HG03196 (cell line): ENCODE measurements around the gene TMPRSS4.

Experiments used
- ATAC-seq: cut with Tn5 transposase; IDR thresholded peaks from one replicate; pipeline ENCODE4 v1.9.1; 2021; ENCODE audit not compliant: unreplicated experiment

The TMPRSS4 gene

GRCh38 chr11:118132385-118133151, 55.7 kb downstream of the TMPRSS4 start:
- no peak for ATAC-seq

- ATAC-seq = no peak
Measured at GRCh38 chr11:118133816-118134215, 56.9 kb downstream of the TMPRSS4 start.

GRCh38 chr11:118135051-118135795, 58.3 kb downstream of the TMPRSS4 start:
- ATAC-seq = no peak

GRCh38 chr11:118135796-118136165, 58.9 kb downstream of the TMPRSS4 start:
- no peak for ATAC-seq

GRCh38 chr11:118136341-118136740, 59.5 kb downstream of the TMPRSS4 start:
- no peak for ATAC-seq

- no peak for ATAC-seq
Measured at GRCh38 chr11:118136801-118137200, 59.9 kb downstream of the TMPRSS4 start.

GRCh38 chr11:118138839-118139420, 62.1 kb downstream of the TMPRSS4 start:
- no peak for ATAC-seq

GRCh38 chr11:118139578-118139977, 62.7 kb downstream of the TMPRSS4 start:
- no peak for ATAC-seq

- no peak for ATAC-seq
Measured at GRCh38 chr11:118142081-118142480, 65.2 kb downstream of the TMPRSS4 start.

- no peak for ATAC-seq
Measured at GRCh38 chr11:118142809-118143208, 65.9 kb downstream of the TMPRSS4 start.

GRCh38 chr11:118143661-118144185, 66.8 kb downstream of the TMPRSS4 start:
- no peak for ATAC-seq

- peak; percentile 5 for ATAC-seq
Measured at GRCh38 chr11:118144301-118145268, 67.7 kb downstream of the TMPRSS4 start.

- peak; percentile 74 for ATAC-seq
Measured at GRCh38 chr11:118145285-118146227, 68.7 kb downstream of the TMPRSS4 start.

- no peak for ATAC-seq
Measured at GRCh38 chr11:118146554-118146953, 69.7 kb downstream of the TMPRSS4 start.

GRCh38 chr11:118147502-118147901, 70.6 kb downstream of the TMPRSS4 start:
- ATAC-seq = no peak

- ATAC-seq = no peak
Measured at GRCh38 chr11:118148240-118148639, 71.4 kb downstream of the TMPRSS4 start.

- ATAC-seq = no peak
Measured at GRCh38 chr11:118148856-118149255, 72.0 kb downstream of the TMPRSS4 start.

- no peak for ATAC-seq
Measured at GRCh38 chr11:118149493-118149892, 72.6 kb downstream of the TMPRSS4 start.

GRCh38 chr11:118151431-118151830, 74.6 kb downstream of the TMPRSS4 start:
- ATAC-seq = no peak
